ENCODE data around the gene GPR137. TPM values are rescaled to one million over a fixed set of nuclear protein-coding genes. Genes with fewer than 3 reads are reported as not detected.
"Not testable (repeated sequence)": the region's sequence is repeated elsewhere in the genome, so short reads cannot be mapped to it uniquely, and the experiment has no call there.

Gene GPR137
- total RNA-seq, 1 donor from 2014 or later, result 4.9 TPM

- Histone ChIP-seq H3K4me2 (no peak overlapping the region), H3F3A (ENCODE audit: low read depth) (peaks cover 29% of the 10 kb centered on the region), H3K27me3 (no peaks in the 10 kb centered on the region), H3K27ac (no peak overlapping the region), H3K36me3 (no peaks in the 10 kb centered on the region), H4K20me1 (ENCODE audit: low read depth) (peaks cover 12% of the 10 kb centered on the region), H3K4me1 (peaks cover 12% of the 10 kb centered on the region), H3K4me3 (no peak overlapping the region), H3K79me2 (ENCODE audit: low read depth) (peaks cover 26% of the 10 kb centered on the region), H3K9ac (no peak overlapping the region), H3K9me3 (ENCODE audit: low read depth) (no peaks in the 10 kb centered on the region), H2AFZ (replicated peaks) (no peak overlapping the region)
- peak overlapping the region; percentile 55 for H3K4me3 Mint-ChIP-seq
- H3K36me3 Mint-ChIP-seq, result peaks cover 2% of the 10 kb centered on the region
- H3K4me1 Mint-ChIP-seq, result peaks cover 15% of the 10 kb centered on the region
- peak overlapping the region; percentile 94 for H3K27ac Mint-ChIP-seq
- H3K27me3 Mint-ChIP-seq (ENCODE audit: insufficient read depth, low read depth), result peaks cover 5% of the 10 kb centered on the region
- DNase-seq (ENCODE audit: low spot score), result no peak
- TF ChIP-seq CTCF (IDR thresholded peaks at IDR 0.05) (no peak), EZH2 (IDR thresholded peaks at IDR 0.05) (no peak), EZH2phosphoT487 (IDR thresholded peaks at IDR 0.05) (no peak)
- H3K9me3 Mint-ChIP-seq, result no peaks in the 10 kb centered on the region
These were observed 28.6 kb downstream of the GPR137 start for GRCh38 chr11:64314146-64314804.

GRCh38 chr11:64314805-64315561, 29.3 kb downstream of the GPR137 start:
- Histone ChIP-seq H3K4me3 (no peak overlapping the region), H3K4me2 (no peak overlapping the region), H3K9ac (no peak overlapping the region), H3K27ac (no peak overlapping the region), H3K4me1 (peaks cover 12% of the 10 kb centered on the region), H3K36me3 (no peaks in the 10 kb centered on the region), H2AFZ (replicated peaks) (no peak overlapping the region), H3K27me3 (no peaks in the 10 kb centered on the region), H3K9me3 (ENCODE audit: low read depth) (no peaks in the 10 kb centered on the region), H3F3A (ENCODE audit: low read depth) (peaks cover 29% of the 10 kb centered on the region), H4K20me1 (ENCODE audit: low read depth) (peaks cover 12% of the 10 kb centered on the region), H3K79me2 (ENCODE audit: low read depth) (peaks cover 26% of the 10 kb centered on the region)
- peaks cover 16% of the 10 kb centered on the region for H3K4me1 Mint-ChIP-seq
- DNase-seq (ENCODE audit: low spot score), result no peak
- TF ChIP-seq EZH2phosphoT487 (IDR thresholded peaks at IDR 0.05) (no peak), CTCF (IDR thresholded peaks at IDR 0.05) (no peak), EZH2 (IDR thresholded peaks at IDR 0.05) (no peak)
- peaks cover 6% of the 10 kb centered on the region for H3K27me3 Mint-ChIP-seq (ENCODE audit: insufficient read depth, low read depth)
- H3K9me3 Mint-ChIP-seq, result no peaks in the 10 kb centered on the region
- H3K36me3 Mint-ChIP-seq, result peaks cover 2% of the 10 kb centered on the region
- H3K27ac Mint-ChIP-seq, result no peak overlapping the region
- H3K4me3 Mint-ChIP-seq, result peak overlapping the region; percentile 43

- peak overlapping the region; percentile 72 for H3K4me2 ChIP-seq
- H3K4me3 ChIP-seq, result peak overlapping the region; percentile 82
- not testable (repeated sequence) for H3K9me3 Mint-ChIP-seq; H3K36me3 ChIP-seq; H3K27me3 Mint-ChIP-seq (ENCODE audit: insufficient read depth, low read depth); H3K27ac ChIP-seq; H3K27me3 ChIP-seq; H3K27ac Mint-ChIP-seq; H3K9me3 ChIP-seq (ENCODE audit: low read depth); H3K36me3 Mint-ChIP-seq; H2AFZ ChIP-seq (replicated peaks); H3K9ac ChIP-seq; DNase-seq (ENCODE audit: low spot score)
- peaks cover 29% of the 10 kb centered on the region for H3F3A ChIP-seq (ENCODE audit: low read depth)
- peaks cover 26% of the 10 kb centered on the region for H3K79me2 ChIP-seq (ENCODE audit: low read depth)
- H4K20me1 ChIP-seq (ENCODE audit: low read depth), result peaks cover 12% of the 10 kb centered on the region
- Mint-ChIP-seq H3K4me1 (peaks cover 15% of the 10 kb centered on the region), H3K4me3 (peak overlapping the region; percentile 95)
- peaks cover 12% of the 10 kb centered on the region for H3K4me1 ChIP-seq
These were observed 30.2 kb downstream of the GPR137 start for GRCh38 chr11:64315667-64316526.

Measured in neural progenitor cell (in vitro differentiated cells).